Skin epidermis (tissue), 12 donors: ENCODE measurements around the gene HDAC8.
"Not testable (repeated sequence)": the region's sequence is repeated elsewhere in the genome, so short reads cannot be mapped to it uniquely, and the experiment has no call there.

ENCODE experiments used
- H3K27ac ChIP-seq, 21 experiments: fragments of 200-600 bp; sonication (generic) in 11 of 21; one replicate each; pipeline ENCODE4 v1.5.0; 2020; ENCODE audit warnings: mild to moderate bottlenecking in 3 of 21, inconsistent platforms in 2 of 21, moderate library complexity in 2 of 21
- H3K4me3 ChIP-seq, 7 experiments: fragments of 200-600 bp; sonication (generic) in 2 of 7; one replicate each; pipeline ENCODE4 v1.5.0; 2020; ENCODE audit warnings: inconsistent platforms in 2 of 7, mild to moderate bottlenecking in 2 of 7, moderate library complexity in 1 of 7

Gene HDAC8

DNA sequence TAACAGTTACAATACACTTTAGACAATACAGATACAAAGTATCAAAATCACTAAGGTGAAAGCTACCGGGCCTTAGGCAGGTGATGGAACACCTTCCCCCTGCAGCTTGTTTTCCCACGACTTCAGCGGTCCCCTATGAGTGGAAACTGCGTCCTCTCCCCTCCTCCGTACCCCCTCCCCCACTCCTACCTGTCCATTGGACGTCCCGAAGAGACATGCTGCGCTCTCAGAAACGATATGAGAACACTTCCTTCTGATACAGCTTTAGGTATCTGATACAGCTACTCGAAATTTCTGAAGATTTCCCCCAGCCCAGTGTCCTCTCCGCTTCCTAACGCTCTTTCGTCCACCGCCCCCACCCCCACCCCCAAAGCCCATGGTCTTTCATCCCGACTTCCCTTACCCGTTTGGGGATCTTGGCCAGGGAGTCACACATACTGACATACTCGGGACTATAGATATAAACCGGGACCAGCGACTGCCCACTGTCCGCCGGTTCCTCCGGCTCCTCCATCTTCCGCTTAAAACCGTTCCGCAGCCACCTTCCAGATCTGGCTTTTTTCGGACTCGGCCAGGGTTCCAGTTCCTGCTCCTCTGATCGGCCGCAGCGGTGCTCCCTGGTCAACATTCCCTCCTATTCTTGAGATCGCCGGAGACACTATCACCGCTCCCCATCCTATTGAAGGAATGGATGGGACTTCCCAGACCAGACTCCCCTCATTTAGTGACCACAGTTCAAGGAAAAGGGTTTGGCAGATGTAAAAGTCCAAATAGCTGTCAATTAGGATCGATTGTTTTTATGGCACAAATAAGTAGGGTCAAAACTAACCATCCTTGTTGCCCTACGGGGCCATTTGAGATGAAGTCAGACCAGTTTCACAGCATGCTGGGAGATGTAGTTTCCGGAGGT lies at the start of gene HDAC8:
TSS of gene HDAC8 (minus strand) at position 596 of the 910 bp plus-strand sequence. CDS start at position 514, 82 bp downstream.
- peak within 1 kb of the TSS; percentile 33 to 88 (median 74) for H3K27ac ChIP-seq
- H3K4me3 ChIP-seq, result peak within 1 kb of the TSS; percentile 43 to 60 (median 51)

DNA sequence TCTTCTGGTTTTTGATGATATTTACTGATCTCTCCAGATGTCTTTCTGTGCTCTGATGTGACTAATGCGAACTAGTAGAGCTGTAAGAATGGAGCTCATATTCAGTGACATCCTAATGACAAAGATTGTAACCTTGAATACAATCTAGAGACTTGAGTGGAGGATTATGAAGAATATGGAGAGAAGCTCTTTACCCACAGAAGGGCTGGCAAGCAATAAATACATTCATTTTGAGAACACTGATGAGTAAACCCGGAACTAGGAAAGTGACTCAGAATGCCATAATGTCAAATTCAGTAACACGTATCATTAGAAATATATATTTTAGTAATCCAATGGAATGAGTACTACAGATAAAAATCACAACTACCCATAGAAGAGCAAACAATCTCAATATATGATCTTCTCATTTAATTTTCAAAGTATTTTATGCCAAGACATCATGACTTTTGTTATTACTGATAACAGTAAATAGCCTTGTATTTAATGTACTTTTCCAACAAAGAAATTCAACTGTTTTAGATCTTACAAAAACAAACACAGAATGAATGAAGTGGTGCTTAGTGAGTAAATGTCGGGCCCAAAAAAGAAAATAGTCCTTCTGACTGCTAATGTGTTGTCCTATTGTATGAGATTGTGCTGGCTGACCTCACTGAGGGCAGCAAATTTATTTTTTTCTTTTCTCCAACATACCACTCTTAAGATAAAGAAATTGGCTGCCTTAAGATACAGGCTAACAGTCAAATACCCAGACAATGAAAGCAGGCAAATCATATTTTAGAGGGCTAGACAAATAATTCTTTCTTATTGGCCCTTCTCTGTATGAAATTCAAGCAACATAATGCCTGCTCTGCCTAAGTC lies 49.2 kb upstream of the HDAC8 start:
- peak overlapping the region in 2 of 21 experiments; percentile 25 to 36 for H3K27ac ChIP-seq

DNA sequence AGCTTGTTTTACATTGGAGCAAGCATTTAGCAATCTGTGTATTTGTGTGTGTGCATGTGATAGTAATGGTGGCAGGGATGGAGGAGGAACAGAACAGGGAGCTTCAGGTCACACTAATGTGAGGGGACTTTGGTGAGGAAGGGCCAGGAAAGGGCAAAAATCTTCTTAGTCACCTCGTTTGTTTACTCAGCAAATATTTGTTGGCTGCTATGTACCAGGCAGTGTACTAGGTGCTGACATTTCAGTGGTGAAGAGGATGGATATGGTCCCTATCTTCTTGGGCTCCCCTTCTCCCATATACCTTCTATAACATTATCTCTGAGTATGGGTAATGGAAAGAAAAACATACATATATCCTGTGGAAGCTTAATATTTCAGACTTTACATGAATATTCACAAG lies 48.5 kb upstream of the HDAC8 start:
- Histone ChIP-seq H3K27ac (peak overlapping the region in 4 of 21 experiments; percentile 25 to 67 (median 49)), H3K4me3 (no peak overlapping the region)

More for the DNA sequence above, 49.2 kb upstream of the HDAC8 start:
- H3K4me3 ChIP-seq, result no peak overlapping the region

DNA sequence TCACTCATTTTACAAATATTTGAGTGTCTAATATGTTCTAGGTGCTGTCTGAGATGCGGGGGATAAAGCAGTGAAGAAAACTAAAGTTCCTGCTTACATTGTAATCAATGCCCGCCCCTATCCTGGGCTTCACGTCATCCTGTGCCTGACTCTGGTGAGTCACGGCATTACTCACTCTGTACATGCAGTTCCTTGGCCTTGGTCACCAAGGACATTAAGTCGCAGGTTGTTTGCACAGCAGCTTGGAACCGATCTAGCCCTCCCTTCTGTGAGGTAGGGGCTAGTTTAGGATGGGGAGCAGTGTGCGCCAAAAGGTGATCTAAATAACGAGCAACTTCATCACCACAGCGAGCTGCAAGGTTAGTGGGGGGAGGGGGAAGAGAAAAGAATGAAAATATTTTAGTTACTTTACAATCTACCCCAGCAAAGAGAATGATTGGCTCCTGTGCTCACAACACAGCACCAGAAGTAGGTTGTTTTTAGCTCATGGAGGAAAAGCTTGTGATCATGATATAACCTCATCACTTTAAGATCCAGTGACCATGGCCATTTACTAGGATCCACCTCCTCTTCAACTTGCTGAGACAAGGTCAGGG lies 48.0 kb upstream of the HDAC8 start:
- Histone ChIP-seq H3K4me3 (no peak overlapping the region), H3K27ac (peak overlapping the region in 3 of 21 experiments; percentile 25 to 67 (median 62))

DNA sequence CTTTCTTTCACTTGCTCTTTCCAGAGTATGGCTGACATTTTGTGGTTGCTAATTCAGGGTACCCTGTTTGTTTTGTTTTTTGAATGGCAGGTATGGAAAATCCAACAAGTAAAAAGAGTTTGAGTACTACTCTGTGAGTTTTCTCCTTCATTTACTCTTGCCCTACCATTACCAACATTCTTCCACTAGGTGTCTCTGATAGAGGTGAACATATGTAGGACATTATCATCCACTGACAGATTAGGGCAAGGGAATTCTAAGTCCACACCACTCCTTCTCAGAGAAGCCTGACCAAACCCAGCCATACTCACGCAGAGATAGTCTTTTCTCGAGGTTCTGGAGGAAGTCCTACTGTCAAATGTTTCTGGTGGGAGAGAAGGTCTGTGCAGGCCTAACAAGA lies 36.7 kb upstream of the HDAC8 start:
- Histone ChIP-seq H3K27ac (no peak overlapping the region), H3K4me3 (no peak overlapping the region)

DNA sequence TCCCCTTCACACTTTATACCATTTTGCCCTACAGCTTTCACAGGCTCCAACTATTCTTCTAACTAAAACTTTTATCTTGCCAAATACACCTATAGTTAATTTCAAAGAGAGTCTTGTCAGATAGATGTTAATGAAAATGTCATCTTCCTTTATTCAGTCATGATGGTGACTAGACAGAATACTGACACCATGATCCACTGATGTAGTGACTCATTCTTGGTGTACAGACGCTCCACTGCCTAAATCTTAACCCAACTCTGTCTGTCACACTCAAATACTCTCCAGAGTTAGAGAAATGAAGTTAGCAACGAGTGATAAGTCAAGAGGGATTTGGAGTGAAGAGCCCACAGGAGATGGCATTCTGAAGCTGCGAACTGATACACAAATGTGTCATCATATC lies 32.1 kb upstream of the HDAC8 start:
- no peak overlapping the region for H3K4me3 ChIP-seq
- H3K27ac ChIP-seq, result no peak overlapping the region

DNA sequence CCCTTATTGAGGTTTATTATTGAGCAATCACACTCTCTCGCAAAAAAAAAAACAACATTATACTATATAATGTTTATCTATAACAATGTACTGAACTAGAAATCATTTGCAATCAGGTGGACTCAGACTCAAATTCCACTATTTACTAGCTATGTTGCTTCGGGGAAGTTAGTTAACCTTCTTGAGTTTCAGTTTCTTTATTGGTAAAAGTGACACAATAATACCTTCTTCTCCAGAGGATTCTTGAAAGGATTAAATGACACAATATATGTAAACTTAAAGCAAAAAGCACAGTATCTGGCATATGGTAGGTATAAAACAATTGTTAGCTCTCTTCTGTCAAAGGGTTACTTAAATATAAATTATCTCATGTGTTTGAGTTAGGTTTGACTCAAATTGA lies 31.5 kb upstream of the HDAC8 start:
- no peak overlapping the region for H3K27ac ChIP-seq

DNA sequence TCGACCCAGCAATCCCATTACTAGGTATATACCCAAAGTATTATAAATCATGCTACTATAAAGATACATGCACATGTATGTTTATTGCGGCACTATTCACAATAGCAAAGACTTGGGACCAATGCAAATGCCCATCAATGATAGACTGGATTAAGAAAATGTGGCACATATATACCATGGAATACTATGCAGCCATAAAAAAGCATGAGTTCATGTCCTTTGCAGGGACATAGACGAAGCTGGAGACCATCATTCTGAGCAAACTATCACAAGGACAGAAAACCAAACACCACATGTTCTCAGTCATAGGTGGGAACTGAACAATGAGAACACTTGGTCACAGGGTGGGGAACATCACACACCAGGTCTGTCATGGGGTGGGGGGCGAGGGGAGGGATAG lies 18.4 kb upstream of the HDAC8 start:
- H3K4me3 ChIP-seq, result not testable (repeated sequence)

More for the DNA sequence above, 31.5 kb upstream of the HDAC8 start:
- H3K4me3 ChIP-seq, result no peak overlapping the region

DNA sequence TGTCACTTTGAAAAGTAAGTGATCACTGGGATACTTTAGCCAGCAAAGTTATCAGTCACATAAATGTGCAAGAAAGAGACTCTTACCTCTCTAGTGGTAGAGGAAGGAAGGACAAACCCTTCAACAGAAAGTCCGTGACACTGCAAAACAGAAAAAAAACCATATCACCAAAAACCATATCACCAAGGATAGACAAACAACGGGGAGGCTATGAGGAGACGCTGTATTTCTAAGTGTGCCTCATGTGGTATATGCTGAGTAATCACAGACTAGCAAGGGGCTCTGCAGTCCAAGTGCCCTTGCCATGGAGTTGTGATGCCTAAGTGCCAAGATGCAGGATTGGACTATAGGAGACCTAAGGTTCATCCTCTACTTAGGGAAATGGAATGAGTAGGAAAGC lies 11.5 kb upstream of the HDAC8 start:
- H3K4me3 ChIP-seq, result no peak overlapping the region
- no peak overlapping the region for H3K27ac ChIP-seq

More for the DNA sequence above, 18.4 kb upstream of the HDAC8 start:
- H3K27ac ChIP-seq, result not testable (repeated sequence)

DNA sequence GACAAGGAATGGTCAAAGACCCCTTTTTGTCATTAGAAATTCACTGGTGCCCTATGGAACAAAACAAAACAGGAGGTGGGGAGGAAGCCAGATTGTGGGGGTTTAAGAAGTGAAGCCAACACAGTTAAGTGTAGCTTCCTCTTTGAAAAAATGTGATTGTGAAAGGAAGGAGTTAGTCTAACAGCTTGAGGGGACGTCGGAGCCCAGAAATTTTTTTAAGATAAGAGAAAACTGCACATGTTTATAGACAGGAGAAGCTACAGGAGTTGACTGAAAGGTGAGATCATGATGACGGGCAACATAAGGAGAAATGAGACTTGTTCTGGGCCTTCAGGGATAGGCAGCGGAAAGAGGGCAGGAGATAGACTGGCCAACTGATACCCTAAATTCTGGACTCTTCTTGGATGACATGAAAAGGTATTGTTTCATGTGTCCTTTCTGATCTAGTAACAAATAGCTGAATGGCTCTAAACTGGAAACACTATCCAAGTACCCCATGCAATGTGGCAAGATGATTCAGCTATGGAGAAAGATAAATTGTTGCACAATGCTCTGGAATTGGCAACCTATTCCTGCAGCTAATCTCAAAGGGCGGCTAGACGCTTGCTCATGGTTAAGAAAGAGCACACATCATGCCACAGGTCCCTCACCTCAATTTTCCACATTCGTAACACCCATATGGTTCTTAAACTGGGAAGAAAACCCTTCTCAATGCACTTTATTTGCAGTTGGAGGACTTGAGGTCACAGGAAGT lies 3.7 kb upstream of the HDAC8 start:
- H3K27ac ChIP-seq, result no peak overlapping the region
- H3K4me3 ChIP-seq, result no peak overlapping the region

DNA sequence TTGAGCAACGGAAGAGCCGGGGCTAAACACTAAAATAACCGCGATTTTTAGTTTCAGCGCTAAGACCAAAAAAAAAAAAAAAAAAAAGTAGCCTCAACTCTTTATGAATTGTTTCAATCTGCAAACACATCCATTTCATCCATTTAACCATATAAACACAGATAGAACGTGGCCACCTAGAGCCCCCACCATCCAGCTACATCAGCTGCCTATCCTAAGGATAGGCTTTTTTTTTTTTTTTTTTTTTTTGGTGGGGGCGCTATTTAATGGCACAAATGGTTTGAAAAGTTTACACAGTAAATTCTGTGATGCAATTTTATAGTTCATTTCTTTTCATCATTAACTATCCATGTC lies 492 bp upstream of the HDAC8 start:
- H3K4me3 ChIP-seq, result peak overlapping the region; percentile 43 to 60 (median 51)
- H3K27ac ChIP-seq, result peak overlapping the region in 8 of 21 experiments; percentile 66 to 88 (median 74)

DNA sequence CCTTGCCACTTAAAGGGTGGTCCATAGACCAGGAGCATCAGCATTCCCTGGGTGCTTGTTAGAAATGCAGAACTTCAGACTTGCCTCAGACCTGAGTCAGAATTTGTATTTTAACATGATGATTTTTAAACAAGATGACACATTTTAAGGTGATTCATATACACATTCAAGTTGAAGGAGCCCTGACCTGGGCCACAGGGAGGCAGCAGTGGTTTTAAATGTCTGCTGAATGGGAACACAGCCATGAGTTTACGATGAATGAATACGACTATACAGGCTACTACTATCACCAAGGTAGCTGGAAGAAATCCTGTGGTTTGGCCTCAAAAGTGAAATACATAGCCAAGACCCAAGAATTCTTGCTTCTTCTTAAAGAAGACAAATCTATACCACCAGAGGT lies 2.9 kb downstream of the HDAC8 start:
- H3K4me3 ChIP-seq, result no peak overlapping the region
- H3K27ac ChIP-seq, result no peak overlapping the region

DNA sequence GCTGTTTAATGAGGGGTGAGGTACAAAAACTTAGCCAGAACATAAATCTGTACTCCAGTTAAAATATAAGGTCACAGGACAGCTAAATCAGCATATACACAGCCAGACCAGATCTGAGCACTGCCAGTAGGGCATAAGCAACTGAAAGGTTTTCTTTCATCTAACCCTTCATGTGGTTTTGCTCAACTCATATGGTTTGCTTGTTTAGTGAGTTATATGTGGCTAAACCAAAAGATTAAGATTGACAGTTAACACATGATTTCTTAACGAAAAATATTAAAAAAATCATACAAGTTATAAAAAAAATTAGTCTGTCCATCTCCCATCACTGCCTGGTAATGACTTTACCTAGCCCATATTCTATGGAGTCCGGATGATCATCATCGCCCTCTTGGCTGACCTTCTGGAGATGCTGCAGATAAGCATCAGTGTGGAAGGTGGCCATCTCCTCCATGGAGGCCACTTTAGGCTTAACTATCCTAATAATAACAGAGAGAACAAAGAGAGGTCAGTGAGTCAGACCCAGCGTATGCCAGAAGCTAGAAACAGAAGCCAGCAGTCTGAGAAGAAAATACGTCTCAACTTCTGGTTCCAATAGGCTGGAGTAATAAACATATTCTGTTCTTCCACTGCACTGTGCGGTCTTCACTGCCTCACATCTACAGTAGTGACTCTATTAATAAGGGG lies 4.1 kb downstream of the HDAC8 start:
- no peak overlapping the region for H3K27ac ChIP-seq
- no peak overlapping the region for H3K4me3 ChIP-seq

DNA sequence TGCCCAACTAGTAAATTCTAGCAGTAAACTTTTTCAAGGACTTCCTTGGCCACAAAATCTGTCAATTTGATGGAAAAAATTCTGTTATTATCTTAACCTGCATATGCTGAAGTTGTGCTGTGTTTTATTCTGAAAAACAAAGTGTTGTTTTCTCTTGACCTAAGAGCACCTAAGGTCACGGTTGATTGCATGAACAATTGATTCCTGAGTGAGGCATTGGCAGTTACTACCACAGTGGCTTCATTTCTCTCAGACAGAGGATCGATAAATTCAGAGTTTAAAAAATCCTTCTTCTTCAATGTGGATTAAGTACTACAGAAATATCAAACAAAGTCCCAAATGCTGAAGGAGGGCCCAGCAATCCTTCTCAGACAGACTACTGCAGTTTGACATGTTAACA lies 6.2 kb downstream of the HDAC8 start:
- Histone ChIP-seq H3K27ac (no peak overlapping the region), H3K4me3 (no peak overlapping the region)

DNA sequence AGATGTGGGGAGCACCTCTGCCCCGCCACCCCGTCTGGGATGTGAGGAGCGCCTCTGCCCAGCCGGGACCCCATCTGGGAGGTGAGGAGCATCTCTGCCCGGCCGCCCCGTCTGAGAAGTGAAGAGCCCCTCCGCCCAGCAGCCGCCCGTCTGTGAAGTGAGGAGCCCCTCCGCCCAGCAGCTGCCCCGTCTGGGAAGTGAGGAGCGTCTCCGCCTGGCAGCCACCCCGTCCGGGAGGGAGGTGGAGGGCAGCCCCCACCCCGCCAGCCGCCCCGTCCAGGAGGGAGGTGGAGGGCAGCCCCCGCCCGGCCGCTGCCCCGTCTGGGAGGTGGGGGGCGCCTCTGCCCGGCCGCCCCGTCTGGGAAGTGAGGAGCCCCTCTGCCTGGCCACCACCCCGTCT lies 13.0 kb downstream of the HDAC8 start:
- not testable (repeated sequence) for H3K27ac ChIP-seq

DNA sequence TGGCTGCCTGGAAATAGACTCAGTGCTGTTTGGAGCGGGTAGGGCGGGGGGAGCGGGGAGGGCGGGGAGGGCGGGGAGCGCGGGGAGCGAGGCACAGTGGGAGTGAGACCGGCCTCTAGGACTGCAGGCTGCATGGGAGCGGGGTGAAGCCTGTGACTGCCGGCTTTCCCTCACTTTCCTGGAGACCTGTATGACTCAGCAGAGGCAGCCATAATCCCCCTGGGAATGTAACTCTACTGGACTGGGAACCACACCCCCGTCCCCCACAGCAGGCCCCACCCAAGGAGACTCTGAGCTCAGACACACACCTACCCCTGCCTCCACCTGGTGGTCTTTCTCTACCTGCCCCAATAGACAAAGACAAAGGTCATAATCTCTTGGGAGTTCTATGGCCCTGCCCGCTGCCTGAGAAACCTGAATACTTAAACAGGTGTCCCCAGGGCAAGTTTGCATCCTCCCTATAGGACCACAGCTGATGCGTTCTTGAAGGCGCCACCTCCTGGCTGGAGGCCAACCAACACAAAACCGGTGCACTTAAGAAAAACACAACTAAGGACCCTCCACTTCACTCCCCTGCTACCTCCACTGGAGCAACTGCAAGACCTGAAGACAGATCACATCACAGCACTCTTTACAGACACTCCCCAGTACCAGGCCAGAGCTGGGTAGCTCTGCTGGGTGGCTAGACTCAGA lies 18.0 kb downstream of the HDAC8 start:
- Histone ChIP-seq H3K27ac (no peak overlapping the region), H3K4me3 (no peak overlapping the region)

More for the DNA sequence above, 13.0 kb downstream of the HDAC8 start:
- not testable (repeated sequence) for H3K4me3 ChIP-seq

DNA sequence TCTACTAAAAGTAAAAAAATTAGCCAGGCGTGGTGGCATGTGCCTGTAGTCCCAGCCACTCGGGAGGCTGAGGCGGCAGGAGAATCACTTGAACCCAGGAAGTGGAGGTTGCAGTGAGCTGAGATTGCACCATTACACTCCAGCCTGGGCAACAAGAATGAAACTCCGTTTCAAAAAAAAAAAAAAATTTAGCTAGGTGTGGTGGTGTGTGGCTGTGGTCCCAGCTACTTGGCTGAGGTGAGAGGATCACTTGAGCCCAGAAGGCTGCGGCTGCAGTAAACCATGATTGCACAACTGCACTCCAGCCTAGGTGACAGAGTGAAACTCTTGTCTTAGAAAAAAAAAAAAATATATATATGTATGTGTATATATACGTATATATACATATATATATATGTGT lies 20.2 kb downstream of the HDAC8 start:
- not testable (repeated sequence) for H3K27ac ChIP-seq, H3K4me3 ChIP-seq

DNA sequence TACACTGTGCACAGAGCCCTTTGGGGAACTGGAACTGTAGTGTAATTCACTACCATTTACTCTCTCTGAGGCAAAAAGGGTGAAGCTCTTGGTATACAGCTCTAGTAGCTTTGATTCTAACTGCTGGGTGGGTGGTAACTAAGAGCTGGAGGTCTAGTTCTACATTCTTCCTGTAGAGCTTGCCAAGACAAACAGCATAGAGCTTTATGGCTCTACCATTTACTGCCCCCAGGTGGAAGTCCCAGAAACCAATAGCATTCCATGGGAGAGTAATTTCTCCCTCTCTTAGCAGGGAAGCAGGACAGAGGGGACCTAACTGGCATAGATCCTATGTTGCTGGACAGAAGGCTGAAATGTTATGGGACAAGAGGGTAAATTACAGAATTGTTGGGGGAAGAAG lies 26.7 kb downstream of the HDAC8 start:
- no peak overlapping the region for H3K4me3 ChIP-seq
- H3K27ac ChIP-seq, result no peak overlapping the region
